ENCODE data around the gene ZYG11B. TPM values are rescaled to one million over a fixed set of nuclear protein-coding genes. Genes with fewer than 3 reads are reported as not detected.
"Not testable (repeated sequence)": the region's sequence is repeated elsewhere in the genome, so short reads cannot be mapped to it uniquely, and the experiment has no call there.

ZYG11B gene
- polyA plus RNA-seq, 4 donors: 23.3 to 28.7 (median 24.5) TPM

DNA sequence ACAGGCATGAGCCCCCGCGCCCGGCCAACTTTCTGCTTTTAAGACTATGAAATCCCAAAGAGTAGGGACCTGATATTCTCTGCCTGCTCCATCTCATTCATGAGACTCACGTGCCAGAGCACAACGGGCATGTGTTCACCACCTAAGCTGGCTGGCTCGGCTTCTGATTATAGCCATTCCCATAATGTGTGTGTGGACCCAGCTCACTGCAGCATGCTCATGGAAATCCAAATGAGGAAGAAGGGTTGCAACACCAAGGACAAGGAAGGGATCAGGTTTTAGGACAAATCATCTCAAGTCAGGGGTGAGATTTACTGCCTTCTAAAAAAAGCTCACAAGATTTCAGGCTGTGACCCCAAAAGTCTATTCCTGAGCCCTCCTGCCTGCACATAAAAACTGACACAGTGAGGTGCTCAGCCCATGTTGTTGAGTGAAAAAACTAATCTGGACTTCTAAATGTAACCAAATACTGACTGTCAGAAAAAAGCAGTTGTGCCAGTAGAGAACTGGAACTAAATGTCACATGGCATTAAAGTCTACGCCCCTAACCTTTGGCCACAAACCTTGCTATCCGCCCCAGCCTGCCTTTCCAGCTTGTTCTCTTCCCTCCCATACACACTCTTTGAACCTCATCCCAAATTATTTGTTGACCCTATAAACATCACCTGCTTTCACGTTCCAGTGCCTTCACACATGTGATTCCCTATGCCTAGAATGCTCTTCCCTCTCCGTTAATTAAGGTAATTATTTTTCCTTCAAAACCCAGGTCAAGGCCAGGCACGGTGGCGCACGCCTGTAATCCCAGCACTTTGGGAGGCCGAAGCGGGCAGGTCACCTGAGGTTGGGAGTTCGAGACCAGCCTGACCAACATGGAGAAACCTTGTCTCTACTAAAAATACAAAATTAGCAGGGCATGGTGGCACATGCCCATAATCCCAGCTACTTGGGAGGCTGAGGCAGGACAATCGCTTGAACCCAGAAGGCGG is 19.0 kb upstream of the ZYG11B start:
- no peak for DNase-seq (ENCODE audit: low read depth in 4 of 4, low spot score in 2 of 4)

DNA sequence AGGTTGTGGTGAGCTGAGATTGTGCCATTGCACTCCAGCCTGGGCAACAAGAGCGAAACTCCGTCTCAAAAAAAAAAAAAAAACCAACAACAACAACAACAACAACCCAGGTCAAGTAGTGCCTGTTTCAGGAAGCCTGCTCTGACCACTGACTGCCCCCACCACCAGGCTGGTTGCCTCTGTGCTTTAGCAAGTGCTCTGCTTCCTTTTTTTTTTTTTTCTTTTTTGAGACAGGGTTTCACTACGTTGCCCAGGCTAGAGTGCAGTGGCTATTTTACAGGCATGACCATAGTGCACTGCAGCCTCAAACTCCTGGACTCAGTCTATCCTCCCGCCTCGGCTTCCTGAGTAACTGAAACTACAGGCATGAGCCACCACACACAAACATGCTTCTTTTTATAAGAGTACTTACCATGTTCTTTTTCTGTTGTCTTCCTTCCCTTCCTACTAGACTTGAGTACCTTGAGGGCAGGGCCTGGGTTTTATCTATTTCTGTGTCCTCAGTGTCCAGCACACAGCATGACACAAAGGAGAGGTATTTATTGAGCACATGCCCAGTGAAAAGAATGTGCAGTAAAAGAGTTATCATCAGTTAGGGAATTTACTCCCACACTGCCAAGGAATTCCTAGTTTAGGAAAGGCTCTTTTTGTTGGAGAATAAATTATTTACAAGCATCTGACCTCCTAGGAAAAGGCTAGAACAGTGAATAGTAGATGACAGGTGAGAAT is 18.2 kb upstream of the ZYG11B start:
- DNase-seq (ENCODE audit: low read depth in 4 of 4, low spot score in 2 of 4): no peak

DNA sequence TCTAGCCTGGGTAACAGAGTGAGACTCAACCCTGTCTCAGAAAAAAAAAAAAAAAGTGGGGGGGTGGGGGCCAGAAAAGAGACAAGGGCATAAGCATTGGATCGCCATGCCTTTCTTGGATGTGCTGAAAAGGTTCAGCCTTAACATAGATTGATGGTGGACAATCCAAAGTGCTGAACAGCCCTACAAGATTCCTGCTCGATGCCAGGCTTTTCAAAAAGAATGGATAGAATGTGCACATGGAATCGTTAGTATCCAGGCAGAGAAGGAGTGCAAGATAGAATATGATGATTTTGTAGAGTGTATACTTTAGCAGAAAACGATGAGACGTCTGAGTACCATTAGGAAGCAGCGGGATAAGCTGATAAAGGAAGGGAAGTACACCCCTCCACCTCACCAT is 17.2 kb upstream of the ZYG11B start:
- DNase-seq (ENCODE audit: low read depth in 4 of 4, low spot score in 2 of 4): no peak

DNA sequence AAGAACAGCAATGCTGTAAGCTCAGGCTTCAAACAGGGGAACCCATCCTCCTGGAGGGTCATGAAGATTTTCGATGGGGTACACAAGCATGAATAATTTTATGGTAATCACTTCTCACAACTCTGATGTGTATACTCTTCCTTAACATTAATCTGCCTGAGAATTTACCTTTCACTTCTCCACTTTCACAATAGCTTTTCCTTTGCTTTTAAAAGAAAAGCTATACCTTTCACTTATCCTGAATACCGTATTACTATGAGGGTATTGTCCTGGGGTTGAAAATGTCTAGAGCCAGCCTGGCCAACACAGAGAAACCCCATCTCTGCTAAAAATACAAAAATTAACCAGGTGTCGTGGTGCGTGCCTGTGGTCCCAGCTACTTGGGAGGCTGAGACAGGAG is 12.7 kb upstream of the ZYG11B start:
- DNase-seq (ENCODE audit: low read depth in 4 of 4, low spot score in 2 of 4): no peak

DNA sequence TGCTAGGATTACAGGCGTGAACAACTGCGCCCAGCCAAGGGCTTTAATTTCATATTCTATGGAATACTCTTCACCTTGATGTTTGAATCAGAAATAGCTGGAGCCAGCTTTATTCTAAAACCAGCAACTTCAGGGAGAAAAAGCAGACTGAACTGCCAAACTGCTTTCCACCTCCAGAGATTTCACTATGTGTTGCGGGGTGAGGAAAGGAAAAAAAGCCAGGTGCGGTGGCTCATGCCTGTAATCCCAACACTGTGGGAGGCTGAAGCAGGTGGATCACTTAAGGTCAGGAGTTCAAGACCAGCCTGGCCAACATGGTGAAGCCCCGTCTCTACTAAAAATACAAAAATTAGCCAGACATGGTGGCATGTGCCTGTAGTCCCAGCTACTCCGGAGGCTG is 11.0 kb upstream of the ZYG11B start:
- DNase-seq (ENCODE audit: low read depth in 4 of 4, low spot score in 2 of 4): not testable (repeated sequence)

DNA sequence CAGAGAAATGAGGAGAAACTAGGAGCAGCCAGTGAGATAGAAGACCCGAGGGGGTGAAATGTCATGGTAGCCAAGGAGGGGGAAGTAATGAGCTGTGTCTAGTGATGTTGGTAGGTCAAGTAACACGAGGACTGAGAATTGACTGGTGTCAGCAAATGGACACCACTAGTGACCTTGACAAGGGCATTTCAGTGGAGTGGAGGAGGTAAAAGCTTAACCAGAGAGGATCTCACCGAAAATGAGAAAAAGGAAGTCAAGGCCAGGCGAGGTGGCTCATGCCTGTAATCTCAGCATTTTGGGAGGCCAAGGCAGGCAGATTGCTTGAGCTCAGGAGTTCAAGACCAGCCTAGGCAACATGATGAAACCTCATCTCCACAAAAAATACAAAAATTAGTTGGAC is 3.0 kb upstream of the ZYG11B start:
- no peak for DNase-seq (ENCODE audit: low read depth in 4 of 4, low spot score in 2 of 4)

DNA sequence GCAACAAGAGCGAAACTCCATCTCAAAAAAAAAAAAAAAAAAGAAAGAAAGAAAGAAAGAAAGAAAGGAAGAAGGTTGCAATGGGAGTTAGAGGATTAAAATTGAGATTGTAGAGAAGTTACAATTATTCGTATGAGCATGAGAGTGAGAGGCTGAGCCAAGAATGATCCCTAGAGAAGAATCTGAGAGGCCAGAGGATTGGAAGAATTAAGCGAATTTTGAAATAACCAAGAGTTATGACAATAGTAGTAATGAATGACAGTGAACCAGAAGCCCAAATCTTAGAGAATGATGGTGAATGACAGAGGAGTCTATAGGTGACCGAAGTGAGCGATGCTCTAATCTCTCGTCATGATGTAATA is 369 bp upstream of the ZYG11B start:
- peak in 1 of 4 donors; percentile 48 for DNase-seq (ENCODE audit: low read depth in 4 of 4, low spot score in 2 of 4)

DNA sequence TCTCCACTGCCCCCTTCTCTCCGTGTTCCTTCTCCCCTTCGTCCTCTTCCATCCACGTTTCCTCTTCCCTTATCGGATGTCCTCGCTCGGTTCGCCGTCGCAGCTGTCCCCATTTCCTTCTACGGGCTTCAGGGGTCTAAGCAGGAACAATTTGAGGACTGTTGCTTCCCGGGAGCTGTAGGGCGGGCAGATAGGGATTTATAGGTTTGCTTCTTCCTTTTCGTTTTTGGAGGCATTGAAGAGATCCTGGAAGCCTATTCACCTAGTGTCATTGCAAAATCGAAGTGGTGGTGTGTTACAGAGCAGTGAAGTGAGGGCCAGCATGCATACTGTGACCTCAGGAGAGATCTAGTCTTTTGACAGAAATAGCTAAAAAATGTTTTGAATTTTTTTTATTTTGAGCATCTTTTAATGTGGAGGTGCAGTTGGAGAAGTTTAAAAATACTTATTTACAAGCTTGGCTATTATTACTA is 897 bp downstream of the ZYG11B start:
- DNase-seq (ENCODE audit: low read depth in 4 of 4, low spot score in 2 of 4): peak in 1 of 4 donors; percentile 34

DNA sequence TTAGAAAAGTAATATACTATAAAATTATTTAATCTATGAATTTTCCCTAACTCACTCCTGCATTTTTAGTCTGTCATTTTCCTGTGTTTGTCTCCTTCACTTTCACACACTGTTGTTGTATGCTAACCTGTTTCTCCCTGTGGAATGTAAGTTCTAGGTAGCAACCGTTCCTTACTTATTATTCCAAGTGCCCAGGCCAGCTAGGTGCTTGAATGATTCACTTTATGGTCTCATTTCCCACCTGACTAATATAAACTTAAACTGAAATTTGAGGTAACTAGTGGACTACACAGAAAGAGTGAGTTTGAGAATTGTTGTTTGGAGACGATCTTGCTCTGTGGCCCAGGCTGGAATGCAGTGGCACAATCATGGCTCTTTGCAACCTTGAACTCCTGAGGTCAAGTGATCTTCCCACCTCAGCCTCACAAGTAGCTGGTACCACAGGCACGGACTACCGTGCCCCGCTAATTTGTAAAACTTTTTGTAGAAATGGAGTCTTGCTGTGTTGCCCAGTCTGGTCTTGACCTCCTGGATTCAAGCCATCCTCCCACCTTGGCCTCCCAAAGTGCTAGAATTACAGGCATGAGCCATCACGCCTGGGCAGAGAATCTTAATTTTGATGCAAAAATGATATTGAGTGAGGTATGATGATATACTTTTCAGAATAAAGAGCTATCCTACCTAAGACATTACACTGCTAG is 1.9 kb downstream of the ZYG11B start:
- no peak for DNase-seq (ENCODE audit: low read depth in 4 of 4, low spot score in 2 of 4)

DNA sequence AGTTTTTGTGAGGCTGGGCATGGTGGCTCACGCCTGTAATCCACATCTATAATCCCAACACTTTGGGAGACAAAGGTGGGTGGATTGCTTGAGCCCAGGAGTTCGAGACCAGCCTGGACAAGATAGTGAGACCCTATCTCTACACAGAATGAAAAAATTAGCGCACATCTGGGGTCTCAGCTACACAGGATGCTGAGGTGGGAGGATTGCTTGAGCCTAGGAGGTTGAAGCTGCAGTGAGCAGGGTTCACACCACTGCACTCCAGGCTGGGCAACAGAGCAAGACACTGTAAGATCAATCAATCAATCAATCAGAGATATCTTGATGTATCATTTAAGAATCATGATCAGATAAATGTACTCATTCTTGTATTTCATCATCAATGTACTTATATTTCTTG is 7.1 kb downstream of the ZYG11B start:
- no peak for DNase-seq (ENCODE audit: low read depth in 4 of 4, low spot score in 2 of 4)

DNA sequence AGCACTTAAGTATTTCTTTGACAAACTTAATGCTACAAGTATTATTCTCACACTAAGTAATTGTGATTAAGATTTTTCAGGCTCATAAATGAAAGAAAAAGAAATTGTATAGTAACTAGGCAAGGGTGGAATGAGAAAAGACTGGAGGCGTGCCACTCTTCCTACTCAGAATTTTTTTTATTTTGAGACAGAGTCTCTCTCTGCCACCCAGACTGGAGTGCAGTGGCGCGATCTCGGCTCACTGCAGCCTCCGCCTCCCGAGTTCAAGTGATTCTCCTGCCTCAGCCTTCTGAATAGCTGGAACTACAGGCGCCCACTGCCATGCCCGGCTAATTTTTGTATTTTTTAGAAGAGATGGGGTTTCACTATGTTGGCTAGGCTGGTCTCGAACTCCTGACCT is 9.1 kb downstream of the ZYG11B start:
- DNase-seq (ENCODE audit: low read depth in 4 of 4, low spot score in 2 of 4): not testable (repeated sequence)

DNA sequence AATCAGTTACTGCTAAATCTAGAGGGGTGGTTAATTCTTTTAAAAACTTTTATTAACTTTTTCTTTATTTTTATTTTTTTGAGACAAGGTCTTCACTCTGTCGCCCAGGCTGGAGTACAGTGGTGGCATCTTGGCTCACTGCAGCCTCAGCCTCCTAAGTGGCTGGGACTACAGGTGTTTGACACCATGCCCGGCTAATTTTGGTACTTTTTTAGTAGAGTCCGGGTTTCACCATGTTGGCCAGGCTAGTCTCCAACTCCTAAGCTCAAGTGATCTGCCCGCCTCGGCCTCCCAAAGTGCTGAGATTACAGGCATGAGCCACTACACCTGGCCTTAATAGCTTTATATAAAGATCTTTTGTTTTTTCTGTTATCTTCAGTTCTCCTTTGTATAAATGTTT is 11.9 kb downstream of the ZYG11B start:
- no peak for DNase-seq (ENCODE audit: low read depth in 4 of 4, low spot score in 2 of 4)

DNA sequence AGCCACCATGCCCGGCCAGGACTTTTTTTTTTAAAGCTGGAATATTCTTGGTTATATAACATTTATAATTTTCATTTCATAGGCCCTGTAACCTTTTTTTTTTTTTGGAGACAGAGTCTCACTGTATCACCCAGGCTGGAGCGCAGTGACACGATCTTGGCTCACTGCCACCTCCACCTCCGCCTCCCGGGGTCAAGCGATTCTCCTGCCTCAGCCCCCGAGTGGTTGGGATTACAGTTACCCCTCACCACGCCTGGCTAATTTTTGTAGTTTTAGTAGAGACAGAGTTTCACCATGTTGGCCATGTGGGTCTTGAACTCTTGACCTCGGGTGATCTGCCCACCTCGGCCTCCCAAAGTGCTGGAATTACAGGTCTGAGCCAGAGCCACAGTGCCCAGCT is 12.6 kb downstream of the ZYG11B start:
- no peak for DNase-seq (ENCODE audit: low read depth in 4 of 4, low spot score in 2 of 4)

DNA sequence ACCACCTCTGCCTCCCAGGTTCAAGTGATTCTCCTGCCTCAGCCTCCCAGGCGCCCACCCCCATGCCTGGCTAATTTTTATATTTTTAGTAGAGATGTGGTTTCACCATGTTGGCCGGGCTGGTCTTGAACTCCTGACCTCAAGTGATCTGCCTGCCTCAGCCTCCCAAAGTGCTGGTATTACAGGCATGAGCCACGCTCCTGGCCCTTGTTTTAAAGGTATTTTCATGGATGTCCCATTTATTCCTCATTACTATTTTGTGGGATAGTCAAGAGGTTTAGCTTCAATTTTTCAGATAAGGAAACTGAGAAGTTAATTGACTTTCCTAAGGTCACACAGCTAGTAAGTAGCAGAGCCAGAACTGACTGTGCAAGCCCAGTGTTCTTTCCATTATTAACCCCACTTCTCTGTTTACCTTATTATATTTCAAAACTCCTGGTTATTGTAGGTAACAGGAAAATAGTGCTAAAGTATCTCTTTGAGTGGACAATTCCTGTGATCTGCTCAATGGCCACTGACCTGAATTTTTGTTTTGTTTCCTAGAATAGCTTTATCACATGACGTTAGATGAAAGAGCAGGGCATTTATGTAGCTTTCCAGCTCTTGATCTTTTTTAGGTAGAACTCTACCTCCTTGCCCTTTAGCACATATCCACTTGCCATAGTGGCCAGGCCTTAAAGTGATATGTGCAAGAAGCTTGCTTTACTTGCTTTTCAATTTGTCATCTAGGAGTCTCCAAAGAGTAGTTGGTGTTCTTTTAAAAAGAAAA is 13.6 kb downstream of the ZYG11B start:
- DNase-seq (ENCODE audit: low read depth in 4 of 4, low spot score in 2 of 4): no peak

DNA sequence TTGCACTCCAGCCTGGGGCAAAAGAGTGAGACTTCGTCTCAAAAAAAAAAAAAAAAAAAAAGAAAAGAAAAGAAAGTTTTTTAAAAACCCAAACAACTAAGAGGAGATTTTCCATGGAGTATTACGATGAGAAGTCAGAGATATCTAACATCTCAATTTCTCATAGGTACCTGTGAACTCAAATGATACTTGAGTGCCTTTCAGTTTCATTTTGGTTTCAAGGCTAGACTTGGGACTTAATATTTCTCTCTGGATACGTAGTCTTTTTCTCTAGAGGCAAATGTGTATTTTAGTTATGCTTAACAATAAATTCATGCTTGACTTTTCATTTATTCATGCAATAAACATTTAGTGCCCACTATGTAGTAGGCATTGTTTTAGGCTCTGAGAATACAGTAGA is 15.0 kb downstream of the ZYG11B start:
- DNase-seq (ENCODE audit: low read depth in 4 of 4, low spot score in 2 of 4): no peak

DNA sequence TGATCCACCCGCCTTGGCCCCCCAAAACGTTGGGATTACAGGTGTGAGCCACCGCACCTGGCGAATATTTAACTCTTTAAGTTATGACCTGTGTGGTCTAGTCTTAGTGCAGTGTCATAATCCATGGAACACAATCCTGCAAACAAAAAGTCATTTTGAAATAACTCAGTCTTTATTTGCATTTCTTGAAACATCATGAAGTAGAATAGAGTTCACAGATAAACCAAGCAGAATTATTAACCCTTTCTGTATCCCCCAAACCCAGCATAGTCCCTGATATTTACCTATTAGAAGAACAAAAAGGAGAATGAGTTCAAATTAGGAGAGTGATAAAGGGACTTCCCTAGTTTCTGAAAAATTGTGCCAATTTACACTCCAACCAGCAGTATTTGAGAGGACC is 19.9 kb downstream of the ZYG11B start:
- no peak for DNase-seq (ENCODE audit: low read depth in 4 of 4, low spot score in 2 of 4)

DNA sequence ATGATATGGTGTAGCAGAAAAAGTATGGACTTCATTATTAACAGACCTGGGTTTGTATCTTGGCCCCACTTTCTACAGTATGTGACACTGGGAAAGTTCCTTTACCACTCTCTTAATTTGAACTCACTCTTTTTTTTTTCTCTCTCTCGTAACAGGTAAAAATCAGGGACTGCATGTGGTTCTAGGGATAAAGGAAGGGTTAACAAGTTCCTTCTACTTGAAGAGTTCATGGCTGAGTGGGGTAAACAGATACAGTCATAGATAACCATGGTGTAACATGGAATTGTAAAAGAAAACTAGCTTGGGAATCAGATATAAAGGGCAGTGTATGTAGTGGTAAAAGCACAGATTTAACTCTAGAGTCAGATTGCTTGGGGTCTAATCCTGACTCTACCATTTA is 21.2 kb downstream of the ZYG11B start:
- DNase-seq (ENCODE audit: low read depth in 4 of 4, low spot score in 2 of 4): no peak

DNA sequence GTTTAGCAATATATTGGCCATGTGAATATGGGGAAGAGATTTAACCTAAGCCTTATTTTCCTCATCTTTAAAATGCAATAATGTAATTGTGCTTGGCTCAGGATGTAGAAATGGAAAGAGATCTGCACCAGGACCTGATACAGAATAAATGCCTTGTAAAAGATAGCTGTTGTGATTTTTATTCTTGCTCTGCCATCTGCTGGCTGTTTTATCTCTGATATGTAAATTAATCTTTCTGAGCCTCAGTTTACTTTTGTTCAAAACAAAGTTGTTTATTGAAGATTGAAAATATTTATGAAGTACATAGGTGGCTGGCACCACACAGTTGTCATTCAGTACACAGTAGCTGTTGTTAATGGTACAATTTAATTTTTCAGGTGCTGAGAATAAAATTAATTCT is 21.9 kb downstream of the ZYG11B start:
- DNase-seq (ENCODE audit: low read depth in 4 of 4, low spot score in 2 of 4): no peak

DNA sequence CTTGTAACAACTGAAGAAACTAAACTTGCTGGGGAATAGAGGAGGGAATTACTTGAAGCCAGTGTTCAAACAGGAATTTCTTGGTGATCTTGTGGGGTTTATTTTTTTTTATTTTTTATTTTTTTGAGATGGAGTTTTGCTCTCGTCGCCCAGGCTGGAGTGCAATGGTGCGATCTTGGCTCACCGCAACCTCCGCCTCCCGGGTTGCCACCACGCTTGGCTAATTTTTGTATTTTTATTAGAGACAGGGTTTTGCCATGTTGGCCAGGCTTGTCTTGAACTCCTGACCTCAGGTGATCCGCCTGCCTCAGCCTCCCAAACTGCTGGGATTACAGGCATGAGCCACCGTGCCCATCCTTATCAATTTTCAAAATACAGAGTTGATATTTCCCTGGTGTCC is 23.2 kb downstream of the ZYG11B start:
- not testable (repeated sequence) for DNase-seq (ENCODE audit: low read depth in 4 of 4, low spot score in 2 of 4)

DNA sequence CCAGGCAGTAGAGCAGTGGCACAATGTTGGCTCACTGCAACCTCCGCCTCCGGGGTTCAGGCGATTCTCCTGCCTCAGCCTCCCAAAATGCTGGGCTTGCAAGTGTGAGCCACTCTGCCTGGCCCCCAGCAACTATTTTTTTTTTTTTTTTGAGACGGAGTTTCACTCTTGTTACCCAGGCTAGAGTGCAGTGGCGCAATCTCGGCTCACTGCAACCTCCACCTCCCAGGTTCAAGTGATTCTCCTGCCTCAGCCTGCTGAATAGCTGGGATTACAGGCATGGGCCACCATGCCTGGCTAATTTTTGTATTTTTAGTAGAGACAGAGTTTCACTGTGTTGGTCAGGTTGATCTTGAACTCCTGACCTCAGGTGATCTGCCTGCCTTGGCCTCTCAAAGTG is 23.9 kb downstream of the ZYG11B start:
- DNase-seq (ENCODE audit: low read depth in 4 of 4, low spot score in 2 of 4): not testable (repeated sequence)

Measured in left renal cortex interstitium (tissue), 4 donors.